GM12872 (cell line): ENCODE data around the gene TFE3.

Experiments used
- TF ChIP-seq, protein P1 (sequence below): IDR thresholded peaks from 3 replicates; pipeline ENCODE4 v1.5.1; 2011; ENCODE audit warnings: low read depth, mild to moderate bottlenecking, low read length, moderate library complexity; ENCODE audit not compliant: insufficient read depth

The TFE3 gene

DNA sequence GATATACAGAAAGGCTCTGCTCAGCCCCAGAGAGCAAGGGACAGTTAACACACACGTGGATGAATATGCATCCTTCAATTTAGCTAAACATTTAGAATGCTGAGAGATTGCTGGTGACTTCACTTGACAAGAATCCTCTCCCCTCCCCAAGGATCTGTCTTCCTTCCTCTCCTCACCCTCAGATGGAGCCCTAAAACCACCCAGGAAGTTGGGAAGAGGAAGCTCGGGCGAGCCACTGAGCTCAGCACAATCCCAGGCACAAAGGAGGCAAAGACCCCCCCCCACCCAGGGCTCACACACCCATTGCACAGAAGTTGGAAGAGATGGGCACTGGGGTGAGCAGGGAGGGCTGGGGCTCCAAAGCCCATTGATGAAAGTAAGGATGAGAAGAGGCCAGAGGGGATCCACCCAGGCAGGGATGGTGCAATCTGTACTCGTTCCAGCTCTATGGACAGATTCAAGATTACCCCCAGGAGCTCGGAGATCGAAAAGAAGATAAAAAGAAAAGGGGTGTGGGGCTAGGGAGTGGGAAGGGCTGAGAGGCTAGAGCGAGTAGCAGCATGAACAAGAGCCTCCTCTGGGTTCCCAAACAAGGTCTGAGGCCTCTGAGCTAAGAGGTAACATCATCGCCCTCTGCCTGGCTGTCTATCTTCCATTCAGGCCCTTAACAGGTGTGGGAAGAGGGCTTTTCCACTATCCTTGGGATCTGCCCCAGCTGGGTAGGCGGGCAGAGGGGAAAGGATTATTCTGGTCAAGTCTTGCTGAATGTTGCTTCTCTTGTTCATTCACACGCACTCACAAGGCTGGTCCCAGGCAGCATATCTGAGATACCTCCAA lies 1.2 kb downstream of the TFE3 start:
- TF ChIP-seq, protein P1, sequence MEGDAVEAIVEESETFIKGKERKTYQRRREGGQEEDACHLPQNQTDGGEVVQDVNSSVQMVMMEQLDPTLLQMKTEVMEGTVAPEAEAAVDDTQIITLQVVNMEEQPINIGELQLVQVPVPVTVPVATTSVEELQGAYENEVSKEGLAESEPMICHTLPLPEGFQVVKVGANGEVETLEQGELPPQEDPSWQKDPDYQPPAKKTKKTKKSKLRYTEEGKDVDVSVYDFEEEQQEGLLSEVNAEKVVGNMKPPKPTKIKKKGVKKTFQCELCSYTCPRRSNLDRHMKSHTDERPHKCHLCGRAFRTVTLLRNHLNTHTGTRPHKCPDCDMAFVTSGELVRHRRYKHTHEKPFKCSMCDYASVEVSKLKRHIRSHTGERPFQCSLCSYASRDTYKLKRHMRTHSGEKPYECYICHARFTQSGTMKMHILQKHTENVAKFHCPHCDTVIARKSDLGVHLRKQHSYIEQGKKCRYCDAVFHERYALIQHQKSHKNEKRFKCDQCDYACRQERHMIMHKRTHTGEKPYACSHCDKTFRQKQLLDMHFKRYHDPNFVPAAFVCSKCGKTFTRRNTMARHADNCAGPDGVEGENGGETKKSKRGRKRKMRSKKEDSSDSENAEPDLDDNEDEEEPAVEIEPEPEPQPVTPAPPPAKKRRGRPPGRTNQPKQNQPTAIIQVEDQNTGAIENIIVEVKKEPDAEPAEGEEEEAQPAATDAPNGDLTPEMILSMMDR: no peak

DNA sequence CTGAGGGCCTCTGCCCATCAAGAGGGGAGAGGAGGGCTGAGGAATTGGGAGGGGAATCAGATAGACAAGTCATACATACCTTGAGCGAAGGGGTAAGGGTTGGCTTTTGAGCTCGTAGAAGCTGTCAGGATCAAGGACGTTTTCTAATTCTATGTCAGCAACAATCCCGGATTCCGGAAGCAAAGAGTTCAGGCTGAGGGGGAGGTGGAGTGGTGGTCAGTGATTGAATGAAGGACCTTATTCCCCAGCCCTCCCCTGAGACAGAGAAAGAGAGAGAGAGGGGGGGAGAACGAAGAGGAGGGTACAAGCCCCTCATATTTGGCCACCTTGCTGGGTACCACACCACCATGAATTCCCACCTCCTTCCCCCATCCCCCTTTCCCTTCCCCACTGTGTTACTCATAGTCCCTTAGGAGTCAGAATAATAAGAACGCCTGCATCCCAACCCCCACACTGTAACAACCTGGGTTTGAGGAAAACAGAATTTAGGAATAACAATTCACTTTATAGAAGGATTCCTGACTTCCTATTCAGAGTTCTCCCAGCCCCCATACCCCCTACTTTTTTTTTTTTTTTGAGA lies 2.7 kb downstream of the TFE3 start:
- TF ChIP-seq, protein P1: no peak

DNA sequence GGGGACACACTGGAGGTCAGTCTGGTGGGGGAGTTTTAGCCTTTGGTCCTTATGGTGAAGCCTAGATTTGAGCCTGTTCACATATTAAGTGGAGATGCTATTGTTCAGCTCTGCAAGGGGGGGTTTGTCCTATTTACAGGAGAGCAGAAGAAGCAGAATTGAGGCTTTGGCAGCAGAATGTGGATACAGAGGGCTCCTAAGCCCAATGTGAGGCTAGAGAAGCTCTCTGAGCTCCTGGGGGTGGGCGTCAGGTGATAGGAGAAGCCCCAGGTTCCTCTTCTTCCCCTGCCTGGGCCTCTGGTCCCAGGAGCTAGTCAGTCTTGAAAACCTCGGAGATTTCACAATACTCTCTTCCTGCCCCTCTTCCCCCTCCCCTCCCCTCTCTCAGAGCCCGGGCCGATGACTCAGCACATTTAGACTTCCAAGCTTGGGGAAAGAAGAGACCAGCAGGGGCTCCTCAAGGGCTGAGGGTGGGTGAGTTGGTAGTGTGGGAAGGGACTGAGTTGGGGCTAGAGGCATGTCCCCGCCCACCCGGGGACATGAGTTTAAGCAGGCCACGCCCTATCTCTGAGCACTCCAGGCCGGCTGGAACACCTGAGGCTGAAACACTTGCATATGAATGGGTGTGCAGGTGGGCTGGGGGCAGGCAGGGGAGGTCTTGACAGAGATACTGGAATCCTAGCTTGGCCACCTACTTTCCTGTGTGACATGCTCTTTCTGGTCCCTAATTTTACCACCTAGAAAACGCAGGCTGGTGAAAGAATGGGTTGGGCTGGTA lies 3.4 kb downstream of the TFE3 start:
- TF ChIP-seq, protein P1: no peak

DNA sequence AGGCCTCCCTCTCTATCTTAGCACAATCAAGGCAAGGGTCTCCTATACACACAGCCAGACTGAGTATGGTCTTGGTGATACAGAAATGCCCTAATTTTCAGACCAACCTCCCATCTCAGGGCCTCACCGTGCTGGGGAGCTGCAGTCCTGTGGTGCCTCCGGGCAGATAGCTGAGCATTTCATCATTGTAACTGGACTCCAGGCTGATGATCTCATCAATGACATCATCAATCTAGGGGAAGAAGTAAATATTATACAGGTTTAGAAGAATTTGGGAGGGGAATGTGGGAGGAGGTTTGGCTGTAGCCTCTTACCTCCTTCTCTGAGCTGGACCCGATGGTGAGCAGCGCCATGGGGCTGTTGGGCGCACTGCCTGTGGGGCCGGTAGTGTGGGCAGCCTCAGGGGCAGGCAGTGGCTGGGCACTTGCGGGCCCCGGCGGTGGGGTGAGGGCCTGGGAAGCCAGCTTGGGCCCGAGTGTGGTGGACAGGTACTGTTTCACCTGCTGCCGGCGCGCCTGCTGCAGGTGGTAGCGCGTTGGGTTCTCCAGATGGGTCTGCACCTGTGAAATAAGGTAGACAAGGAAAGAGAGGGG lies 5.2 kb downstream of the TFE3 start:
- TF ChIP-seq, protein P1: no peak

DNA sequence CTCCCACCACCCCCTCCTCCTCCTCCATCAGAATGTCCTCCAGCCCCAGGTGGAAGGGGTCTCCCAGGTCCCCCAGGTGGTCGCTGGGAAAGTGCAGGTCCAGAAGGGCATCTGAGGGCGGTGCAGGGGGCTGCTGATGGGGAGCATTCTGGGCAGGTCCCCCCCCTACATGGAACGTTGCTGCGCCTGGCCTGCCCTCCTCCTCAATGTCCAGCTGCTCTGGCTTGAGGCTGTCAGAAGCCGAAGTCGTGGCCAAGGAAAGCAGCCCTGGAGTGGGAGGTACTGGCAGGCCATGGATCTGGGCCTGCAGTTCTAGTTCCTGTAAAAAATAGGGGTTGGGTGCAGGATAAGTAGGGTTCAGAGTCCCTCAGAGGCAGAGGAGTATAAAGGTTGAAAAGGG lies 12.9 kb downstream of the TFE3 start:
- TF ChIP-seq, protein P1: no peak

DNA sequence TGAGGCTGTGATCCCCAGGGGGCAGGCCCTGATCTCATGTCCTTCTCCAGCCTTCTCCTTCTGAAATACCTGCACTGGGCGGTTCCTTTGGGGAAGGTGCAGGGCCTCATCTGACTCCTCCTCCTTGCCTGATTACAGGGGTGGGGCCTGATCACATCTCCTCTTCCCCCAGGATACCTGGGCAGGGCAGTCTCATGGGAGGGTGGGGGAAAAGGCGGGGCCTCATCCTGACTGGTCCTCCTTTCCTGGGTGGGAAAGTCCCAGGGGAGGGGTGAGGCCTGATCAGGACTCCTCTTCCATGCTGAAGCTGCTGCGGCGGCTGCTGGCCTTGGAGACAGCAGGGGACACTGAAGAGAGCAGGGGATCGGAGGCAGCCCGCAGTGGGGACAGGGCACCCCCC lies 13.3 kb downstream of the TFE3 start:
- TF ChIP-seq, protein P1: no peak
